Activated gamma-delta T cell treated with anti-CD3 and anti-CD28 coated beads, Interleukin-2, amount 50 U/mL, for 16 hours (primary cell): ENCODE results near the gene GIMAP5.
"Not testable (repeated sequence)": the region's sequence is repeated elsewhere in the genome, so short reads cannot be mapped to it uniquely, and the experiment has no call there.

ENCODE experiments used
- DNase-seq: peaks from one replicate; pipeline ENCODE4 v3.0.0-alpha.2; 2020; ENCODE audit warnings: low read depth

Gene GIMAP5

DNA sequence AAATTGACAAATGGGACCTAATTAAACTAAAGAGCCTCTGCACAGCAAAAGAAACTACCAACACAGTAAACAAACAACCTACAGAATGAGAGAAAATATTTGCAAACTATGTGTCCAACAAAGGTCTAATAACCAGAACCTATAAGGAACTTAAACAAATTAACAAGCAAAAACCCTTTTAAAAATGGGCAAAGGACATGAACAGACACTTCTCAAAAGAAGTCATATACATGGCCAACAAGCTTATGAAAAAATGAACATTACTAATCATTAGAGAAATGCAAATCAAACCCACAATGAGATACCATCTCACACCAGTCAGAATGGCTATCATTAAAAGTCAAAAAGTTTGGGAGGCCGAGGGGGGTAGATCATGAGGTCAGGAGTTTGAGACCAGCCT is 36.9 kb downstream of the GIMAP5 start:
- DNase-seq = not testable (repeated sequence)

DNA sequence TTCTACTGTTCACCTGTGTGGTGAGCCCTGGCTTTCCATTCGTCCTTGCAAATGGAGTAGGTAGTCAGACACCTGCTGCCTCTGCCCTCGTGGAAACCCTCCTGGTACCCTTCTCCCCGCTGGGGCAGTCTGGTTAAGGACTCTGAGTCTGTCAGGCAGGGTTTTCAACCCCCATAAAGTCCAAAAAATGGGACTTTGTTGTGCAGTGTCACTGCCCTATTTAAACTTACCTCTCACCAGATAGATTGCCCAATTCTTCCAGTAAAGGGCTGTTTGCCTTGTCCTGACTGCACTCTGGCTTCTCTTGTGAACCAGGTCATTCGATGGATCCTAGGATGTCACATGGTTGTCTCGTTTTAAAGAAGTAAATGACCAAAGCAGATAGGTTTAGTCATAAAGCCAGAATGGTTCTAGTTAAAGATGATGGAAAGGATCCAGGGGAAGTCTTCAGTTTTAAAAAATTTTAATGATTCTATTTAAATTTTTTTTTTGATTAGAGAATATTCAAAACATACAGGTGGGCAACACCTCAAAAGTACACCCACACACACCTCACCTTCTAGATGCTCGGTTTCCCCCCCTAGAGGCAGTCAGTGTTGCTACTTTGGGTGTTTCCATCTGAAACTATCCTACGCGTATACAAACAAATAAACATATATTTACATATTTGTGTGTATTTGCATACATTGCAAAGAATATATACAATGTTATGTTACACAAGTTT is 41.0 kb downstream of the GIMAP5 start:
- DNase-seq = no peak

DNA sequence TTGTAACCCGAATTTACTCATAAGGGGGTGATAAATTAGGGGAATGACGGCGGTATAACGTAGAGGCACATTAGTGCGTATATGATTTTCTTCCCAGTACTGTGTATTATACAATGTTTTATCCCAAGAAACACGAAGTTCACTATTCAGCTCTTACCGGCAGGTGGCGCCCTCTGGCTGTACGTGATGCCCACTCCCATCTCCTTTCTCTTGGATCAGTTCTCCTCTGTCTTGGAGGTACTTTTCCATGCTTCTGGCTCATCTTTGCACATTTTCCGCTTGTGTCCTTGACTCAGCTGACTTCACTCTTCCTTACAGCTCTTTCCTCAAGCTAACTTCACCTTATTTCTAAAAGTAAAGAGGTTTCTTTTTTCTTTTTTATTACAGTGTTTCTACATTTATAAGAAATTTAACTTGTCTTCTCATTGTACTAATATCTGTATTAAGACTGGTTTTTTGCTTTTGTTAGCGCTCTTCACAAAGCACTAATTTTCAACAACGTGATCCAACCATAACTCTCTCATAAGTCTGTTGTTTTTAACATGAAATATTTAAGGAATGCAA is 41.6 kb downstream of the GIMAP5 start:
- peak; percentile 59 for DNase-seq

DNA sequence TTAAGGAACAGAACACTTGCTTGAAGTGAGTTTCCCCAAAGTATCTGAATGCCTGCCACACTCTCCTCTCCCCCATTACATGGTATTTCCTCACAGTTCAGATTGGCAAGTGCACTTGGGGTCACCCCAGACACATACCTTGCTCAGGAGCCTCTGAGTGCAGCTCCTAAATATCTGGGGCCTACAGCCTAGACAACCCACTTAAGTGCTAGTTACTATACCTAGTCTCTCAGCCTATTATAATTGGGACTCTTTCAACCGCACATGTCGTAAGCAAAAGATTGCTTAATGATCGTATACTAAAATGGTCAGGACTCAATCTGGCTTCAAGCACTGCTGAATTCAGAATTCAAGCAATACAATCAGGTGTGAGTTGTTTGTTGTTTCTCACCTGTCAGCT is 43.1 kb downstream of the GIMAP5 start:
- DNase-seq = no peak

- no peak for DNase-seq
Observed at GRCh38 chr7:150781103-150781502, 43.9 kb downstream of the GIMAP5 start.

- no peak for DNase-seq
Observed at GRCh38 chr7:150781961-150782360, 44.7 kb downstream of the GIMAP5 start.

- no peak for DNase-seq
Observed at GRCh38 chr7:150784120-150784736, 47.0 kb downstream of the GIMAP5 start.

- no peak for DNase-seq
Observed at GRCh38 chr7:150784954-150785353, 47.7 kb downstream of the GIMAP5 start.

- no peak for DNase-seq
Observed at GRCh38 chr7:150787321-150788281, 50.4 kb downstream of the GIMAP5 start.

GRCh38 chr7:150788474-150789269 is 51.5 kb downstream of the GIMAP5 start:
- no peak for DNase-seq

DNA sequence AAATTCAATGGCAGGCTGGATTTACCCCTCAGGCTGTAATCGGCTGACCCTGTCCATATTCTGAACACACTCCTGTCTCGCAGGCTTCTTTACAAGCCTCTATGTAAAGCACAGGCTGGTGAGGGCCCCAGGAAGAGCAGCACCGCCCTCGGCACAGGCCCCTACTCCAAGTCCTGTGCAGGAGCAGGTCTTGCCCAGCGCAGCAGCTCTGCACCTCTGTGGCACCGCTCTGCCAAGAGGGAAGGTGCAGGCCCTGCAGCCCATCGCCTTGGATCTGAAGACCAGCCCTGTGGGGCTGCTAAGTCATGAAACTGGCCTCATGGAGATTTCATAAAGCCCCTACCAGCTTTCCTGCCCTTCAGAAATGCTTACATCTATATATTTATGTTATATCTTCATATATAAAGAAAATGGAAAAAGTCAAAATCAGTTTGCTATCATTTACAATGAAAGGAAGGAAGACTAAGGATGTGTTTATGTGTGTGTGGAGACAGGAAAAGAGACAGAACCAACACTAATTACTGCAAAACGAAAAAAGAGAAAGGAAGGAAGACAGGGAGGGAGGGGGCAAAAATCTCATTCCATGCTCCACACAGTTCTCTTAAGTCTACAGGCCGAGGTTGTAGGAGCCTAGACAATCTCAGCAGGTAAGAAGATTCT is 53.3 kb downstream of the GIMAP5 start:
- no peak for DNase-seq

GRCh38 chr7:150791304-150791703 is 54.1 kb downstream of the GIMAP5 start:
- no peak for DNase-seq

- DNase-seq = no peak
Observed at GRCh38 chr7:150791746-150792452, 54.7 kb downstream of the GIMAP5 start.
